Glomerular visceral epithelial cell (primary cell): ENCODE results near the gene UBAC2.

Experiments used
- DNase-seq: peaks from one replicate; pipeline ENCODE4 v3.0.0-alpha.2; 2016; ENCODE audit errors: extremely low spot score

UBAC2 gene

GRCh38 chr13:99356262-99357091, 155.8 kb downstream of the UBAC2 start:
- peak; percentile 37 for DNase-seq

GRCh38 chr13:99357131-99357596, 156.5 kb downstream of the UBAC2 start:
- no peak for DNase-seq

- DNase-seq, result no peak
These were observed 157.3 kb downstream of the UBAC2 start for GRCh38 chr13:99357941-99358340.

GRCh38 chr13:99359528-99359927, 158.9 kb downstream of the UBAC2 start:
- no peak for DNase-seq

GRCh38 chr13:99360696-99361095, 160.0 kb downstream of the UBAC2 start:
- no peak for DNase-seq

GRCh38 chr13:99361197-99361596, 160.5 kb downstream of the UBAC2 start:
- DNase-seq, result no peak

- no peak for DNase-seq
These were observed 161.7 kb downstream of the UBAC2 start for GRCh38 chr13:99362362-99362761.

GRCh38 chr13:99363391-99363790, 162.7 kb downstream of the UBAC2 start:
- no peak for DNase-seq

GRCh38 chr13:99363949-99364348, 163.3 kb downstream of the UBAC2 start:
- DNase-seq, result no peak

- DNase-seq, result no peak
These were observed 165.7 kb downstream of the UBAC2 start for GRCh38 chr13:99366075-99366987.

- no peak for DNase-seq
These were observed 166.5 kb downstream of the UBAC2 start for GRCh38 chr13:99367106-99367616.

GRCh38 chr13:99367663-99368448, 167.2 kb downstream of the UBAC2 start:
- DNase-seq, result no peak

GRCh38 chr13:99370481-99371275, 170.0 kb downstream of the UBAC2 start:
- no peak for DNase-seq

- no peak for DNase-seq
These were observed 171.3 kb downstream of the UBAC2 start for GRCh38 chr13:99371956-99372355.

GRCh38 chr13:99373436-99373835, 172.8 kb downstream of the UBAC2 start:
- no peak for DNase-seq

GRCh38 chr13:99374169-99374991, 173.7 kb downstream of the UBAC2 start:
- DNase-seq, result no peak

- no peak for DNase-seq
These were observed 174.5 kb downstream of the UBAC2 start for GRCh38 chr13:99374994-99375737.

GRCh38 chr13:99375738-99376080, 175.1 kb downstream of the UBAC2 start:
- DNase-seq, result no peak

GRCh38 chr13:99376132-99376531, 175.5 kb downstream of the UBAC2 start:
- no peak for DNase-seq
